NCI-H146 (cell line): Measurements from ENCODE around the gene NUB1.
A peak's percentile ranks its signal among the peaks of the same experiment; 100 is the strongest.

Source experiments
- DNase-seq: peaks from one replicate; lab custom pipeline; 2025; lab: John Stamatoyannopoulos, UW

Gene NUB1

DNA sequence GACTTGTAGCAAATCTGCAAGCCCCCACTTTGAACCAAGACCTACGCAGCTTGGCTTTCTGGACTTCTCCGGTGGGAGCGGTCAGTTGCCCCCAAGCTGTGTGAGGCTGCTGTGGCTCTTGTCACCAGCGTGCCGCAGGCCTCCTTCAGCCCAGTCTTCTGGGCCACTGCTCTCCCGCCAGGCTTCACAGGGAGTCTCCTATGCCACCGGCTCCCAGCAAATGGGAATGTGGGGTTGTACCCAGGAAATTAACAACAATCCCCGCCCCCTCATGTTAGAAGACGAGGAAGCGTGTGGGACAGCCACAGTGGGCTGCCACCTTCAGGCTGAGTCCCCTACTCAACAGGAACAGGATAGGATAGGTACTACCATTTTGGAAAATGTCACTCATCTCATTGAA lies 64.0 kb downstream of the NUB1 start:
- DNase-seq = no peak

DNA sequence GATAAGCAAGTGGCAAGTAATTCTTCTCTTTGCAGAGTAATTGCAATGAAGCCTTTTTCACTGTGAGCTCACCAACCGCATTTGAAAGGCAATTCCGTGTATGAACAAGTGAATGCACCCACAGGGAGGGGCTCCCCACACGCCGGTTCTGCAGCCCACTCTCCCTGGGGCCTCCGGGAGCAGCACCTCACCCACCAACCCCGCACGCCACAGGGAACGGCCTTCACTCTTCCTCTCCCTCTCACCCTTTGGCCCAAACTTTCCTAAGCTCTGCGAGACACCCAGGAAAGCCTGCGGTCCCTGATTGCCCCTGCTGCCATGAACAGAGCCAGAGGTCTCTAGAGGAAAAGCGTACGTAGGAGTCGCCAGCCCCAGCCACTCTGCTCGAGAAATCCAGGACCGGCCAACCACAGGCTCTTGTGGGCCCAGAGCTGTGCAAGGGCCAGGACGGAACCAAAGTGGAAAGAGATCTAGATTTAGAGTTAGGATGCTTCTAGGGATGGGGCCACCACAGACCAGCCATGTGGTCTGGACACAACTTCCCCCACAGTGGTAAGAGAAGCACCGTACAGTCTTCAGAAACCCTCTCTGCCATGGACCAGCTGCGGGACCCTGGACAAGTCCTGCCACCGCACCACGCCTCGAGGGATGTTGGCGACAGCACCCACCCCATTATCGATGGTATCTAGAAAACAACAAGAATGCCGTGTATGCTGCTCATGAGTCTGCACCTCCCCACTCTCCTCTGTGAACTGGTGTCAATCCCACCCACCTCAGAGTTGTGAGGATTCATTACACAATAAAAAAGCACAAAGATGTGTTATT lies 64.7 kb downstream of the NUB1 start:
- no peak for DNase-seq

DNA sequence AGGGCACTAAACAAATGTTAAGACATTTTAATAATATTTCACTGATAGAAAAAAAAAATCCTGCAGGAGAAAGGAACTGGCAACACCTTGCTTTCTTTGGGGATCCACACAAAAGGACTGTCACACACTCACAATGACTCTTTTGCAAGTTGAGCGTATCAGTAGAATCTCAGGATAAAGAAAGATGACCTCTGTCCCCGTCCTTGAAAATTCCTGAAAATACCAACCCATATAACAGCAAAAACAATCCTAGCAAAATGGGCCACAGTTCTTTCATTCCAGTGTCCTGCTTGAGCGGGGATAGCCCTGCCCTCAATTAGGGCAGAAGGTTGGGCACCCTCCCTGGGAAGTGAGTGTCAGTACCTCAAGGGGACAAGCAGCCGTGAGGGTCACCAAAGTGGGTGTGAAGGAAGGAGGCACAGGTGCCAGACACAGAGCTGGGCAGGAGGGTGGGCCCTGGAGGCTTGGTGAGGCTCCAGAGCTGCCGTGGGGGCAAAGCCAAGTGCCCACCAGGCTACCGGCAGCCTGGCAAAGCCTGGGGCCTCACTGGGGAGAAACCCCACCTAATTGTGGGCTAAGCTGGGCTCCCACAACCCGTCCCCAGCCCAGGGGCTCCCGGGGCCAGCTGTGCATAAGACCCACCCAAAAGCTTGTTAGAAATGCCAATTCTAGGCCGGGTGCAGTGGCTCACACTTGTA lies 65.4 kb downstream of the NUB1 start:
- no peak for DNase-seq

DNA sequence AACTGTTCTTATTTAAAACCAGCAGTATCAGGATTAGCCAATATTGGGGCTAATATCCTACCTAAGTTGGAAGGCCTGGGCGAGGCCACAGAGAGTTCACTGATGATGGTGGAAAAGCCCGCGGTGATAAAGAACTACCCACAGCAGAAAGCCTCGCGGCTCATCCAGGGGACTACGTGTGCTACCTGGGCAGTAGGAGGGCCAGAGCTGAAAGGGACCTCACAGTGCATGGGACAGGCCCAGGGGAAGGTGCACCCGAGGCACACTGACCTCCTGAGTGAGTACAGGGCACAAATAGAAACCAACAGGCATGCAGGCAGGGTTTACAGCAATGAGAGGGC lies 66.9 kb downstream of the NUB1 start:
- no peak for DNase-seq

DNA sequence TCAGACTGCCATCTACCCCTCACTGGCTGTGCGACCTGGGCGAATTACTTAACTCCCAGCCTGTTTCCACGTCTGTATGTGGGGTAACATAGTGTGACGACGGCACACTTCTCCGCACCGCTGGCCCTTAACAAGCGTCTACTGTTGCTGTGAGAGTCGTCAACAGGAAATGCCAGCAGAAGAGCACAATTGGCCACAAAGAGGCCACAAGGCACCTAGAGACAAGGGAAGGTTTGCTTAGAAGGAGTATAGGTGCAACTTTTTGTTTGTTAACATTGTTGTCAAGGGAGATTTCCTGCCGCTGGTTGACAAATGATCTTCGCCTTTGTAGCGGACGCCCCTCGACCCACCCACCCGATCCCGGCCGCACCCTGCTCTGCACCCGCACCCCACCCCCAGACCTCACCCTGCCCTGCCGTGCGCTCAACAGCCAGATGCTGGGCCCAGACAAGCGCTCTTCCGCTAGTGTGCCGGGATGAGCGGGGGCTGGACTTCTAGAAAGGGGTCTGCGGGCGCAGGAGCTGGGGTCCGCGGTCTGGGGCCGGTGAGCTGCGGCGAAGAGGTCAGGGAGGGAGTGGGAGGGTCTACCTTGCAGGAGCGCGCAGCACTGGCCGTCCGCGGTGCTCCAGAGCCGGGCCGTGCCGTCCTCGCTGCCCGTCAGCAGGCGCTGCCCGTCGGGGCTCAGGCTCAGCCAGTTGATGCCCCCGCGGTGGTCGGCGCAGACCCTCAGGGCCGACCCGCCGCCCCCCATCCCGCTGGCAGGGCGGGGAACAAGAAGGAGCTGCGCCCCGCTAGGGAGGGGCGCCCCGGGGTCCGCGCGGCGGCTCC lies 67.4 kb downstream of the NUB1 start:
- peak; percentile 6 for DNase-seq

DNA sequence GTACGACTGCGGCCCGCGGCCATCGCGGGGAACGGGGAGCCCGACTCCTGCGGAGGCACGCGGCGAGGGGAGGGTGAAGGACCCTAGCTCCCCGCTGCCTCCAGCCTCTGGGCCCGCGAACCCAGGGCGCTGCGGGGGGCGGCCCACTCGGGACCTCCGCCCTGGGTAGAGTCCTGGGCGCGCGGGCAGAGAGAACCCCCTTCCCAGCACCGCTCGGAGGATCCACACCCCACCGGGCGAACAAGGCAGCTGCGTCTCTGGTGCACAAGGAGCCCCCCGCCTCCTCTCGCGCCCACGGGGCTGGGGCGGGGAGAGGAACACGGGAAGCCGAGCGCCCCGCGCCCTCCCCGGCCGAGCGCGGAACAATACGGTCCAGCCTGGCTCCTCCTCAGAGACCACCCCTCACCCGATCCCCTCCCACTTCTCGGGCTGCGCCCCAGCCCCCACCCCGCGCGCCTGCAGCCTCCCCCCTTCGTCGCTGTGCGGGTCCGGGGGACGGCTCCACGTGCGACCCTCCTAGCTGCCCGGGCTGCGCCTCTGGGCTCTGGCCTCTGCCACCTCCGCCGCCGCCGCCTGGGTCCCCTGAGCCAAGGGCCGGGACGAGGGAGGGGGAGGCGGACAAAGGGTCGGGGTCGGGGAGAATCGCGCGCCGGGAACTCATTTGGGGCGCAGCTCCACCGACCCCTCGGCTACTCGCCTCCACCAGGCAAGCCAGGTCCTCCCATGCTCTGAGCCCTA lies 68.2 kb downstream of the NUB1 start, which contains the start of gene WDR86:
Gene WDR86, minus strand, starts transcription at position 372 of the 738 bp plus-strand sequence. CDS start 449 bp downstream, outside the sequence.
- DNase-seq = peak; percentile 16

DNA sequence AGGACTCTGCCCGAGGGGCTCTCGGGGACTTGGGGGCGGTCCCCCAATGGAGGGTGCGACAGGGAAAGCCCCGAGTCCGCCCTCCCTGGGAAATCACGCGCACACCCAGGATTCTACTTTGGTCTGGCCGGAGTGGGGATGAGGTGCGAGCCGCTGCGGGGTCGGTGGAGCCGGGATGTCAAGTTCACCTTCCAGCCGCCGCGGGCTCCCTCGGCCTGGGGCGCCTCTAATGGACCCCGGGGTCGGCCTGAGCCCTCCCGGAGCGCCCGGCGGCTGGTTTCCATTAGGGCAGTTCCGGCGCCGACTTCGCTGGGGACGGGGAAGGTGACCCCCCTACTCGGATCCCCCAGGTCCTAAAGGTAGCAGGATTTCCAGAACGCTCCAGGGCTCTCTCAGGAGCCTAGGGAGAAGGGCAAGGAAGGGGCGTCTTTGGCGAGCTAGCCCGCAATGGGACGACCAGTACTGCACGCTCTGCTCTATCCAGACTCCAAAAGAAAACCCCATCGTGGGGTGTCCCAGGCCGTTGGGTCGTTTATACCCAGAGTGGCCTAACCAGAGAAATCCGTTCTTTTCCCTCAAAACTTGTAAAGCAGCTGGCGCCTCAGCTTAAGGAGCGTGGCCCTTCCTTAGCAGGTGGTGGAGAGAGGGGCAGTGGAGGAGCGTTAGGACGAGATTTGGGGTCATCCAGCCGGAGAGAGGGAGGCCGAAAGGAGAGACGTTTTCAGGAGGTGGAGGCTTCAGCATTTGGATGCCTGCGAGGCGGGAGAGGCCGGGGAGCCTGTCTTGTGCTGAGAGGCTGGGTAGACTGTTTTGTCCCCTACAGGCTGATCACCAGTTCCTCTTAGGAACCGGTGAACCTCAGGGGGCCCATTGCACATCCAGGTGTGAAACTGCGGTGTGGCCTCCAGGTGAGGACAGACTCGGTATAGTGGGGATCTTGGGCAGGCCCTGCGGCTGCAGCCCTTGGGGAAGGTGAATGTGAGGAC lies 69.1 kb downstream of the NUB1 start:
- peak; percentile 29 for DNase-seq

DNA sequence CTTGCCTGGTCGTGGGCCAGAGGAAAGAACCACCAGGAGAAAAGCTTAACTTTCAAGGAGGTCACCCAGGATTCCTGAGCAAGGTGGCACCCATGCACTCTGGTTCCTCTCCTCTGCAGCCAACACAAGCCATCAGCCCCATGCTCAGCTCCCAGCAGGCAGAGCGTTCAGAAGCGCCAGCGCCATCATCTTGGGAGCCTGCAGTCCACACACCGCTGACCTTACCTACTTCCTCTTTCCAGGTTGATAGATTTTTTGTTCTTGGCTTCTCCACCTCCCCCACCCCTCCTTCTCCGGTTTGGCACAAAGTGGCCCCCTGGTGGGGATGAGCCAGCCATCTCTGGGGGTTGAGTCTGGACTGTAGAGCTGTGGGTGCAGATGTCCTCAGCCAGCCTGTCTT lies 69.9 kb downstream of the NUB1 start:
- DNase-seq = peak; percentile 10

DNA sequence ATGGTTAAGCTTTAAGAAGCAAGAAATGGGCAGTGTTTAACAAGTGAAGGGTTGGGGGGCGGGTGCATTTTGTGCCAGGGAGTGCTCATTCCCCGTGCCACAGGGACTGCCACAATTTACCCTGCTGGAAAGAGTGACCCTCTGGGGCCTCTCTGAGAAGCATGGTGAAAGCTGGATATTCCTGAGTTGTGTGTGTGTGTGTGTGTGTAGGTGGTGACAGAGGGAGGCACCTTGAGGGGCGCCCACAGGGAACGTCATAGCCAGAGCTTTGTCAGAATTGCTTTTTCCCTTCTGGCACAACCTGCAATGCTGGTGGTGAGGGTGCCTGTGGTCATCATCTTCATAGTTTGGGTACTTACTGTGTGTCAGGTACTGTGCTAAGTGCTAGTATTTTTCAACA lies 70.7 kb downstream of the NUB1 start:
- no peak for DNase-seq

DNA sequence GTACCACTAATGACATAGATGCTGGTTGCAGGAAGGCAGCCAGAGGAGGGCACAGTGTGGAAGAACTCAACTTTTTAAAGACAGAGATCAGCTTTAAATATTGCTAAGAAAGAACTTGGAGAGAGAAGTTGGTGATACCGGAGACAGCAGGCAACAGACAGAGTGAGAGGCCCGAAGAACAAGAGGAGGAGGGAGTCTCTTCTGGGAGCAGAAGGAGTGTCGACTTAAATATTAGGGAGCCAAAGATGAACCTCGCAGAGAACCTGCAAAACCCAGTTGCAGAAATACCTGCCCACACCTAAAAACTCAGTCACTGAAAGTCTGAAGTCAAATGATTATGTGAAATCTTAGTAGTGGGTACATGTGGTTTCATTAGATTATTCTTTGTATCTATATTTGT lies 71.6 kb downstream of the NUB1 start:
- DNase-seq = no peak

DNA sequence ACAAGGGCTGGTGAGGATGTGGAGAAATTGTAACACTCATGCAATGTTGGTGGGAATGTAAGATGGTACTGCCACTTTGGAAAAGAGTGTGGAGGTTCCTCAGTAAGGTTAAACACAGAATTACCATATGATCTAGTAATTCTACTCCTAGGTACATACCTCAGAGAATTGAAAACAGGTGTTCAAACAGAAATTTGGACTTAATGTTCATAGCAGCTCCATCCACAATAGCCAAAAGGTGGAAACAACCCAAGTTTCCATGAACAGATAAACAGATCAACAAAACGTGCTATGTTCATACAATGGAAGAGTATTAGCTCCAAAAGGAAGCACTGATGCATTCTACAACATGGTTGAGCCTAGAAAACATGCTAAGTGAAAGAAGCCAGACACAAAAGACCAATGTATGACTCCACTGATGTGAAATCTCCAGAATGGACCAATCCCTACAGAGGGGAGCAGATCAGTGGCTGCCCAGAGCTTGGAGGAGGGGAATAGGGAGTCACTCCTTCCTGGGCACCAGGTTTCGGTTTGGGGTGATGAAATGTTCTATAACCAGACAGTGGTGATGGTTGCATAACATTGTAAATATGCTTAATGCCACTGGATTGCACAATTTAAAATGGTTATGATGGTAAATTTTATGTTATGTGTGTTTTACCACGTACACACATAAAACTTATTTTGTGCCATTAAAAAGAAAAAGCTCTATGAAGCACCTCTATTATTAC lies 73.9 kb downstream of the NUB1 start:
- DNase-seq = peak; percentile 17

DNA sequence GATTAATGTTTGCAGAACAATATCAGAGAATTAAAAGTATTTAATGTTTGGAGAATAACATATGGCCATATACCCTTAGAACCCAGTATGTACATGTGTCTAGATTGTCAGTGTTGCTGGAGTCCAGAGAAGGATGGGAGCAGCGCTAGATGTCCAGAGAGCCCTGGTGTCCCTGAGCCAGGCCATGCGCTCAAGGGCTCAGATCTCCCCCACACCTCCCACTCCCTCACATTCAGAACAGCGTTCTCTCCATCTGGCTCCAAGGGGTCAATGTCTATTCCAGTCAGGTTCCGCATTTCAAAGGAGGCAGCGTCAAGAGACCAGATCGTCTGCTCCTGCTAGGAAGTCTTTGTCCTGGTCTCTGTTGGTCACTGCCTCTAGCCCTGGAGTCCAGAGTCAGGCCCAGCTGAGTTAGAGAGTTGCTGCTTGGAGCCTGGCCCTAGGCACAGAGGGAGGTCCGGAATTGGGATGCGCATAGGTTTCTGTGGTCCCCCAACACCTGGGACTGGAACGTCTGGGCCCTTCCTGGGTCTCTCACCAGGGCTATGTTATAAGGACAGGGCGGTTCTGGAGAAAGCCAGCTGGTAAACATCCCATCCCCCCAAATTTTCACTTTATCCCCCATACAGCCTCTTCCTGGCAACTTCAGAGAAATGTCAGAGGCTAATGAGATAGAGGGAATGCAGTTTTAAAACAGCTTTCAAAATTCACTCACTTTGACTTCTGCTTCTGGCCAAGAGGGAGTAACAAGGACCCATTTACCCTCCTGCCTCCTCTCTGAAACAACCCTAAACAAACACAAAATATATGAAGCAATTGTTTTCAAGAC lies 74.7 kb downstream of the NUB1 start:
- no peak for DNase-seq

DNA sequence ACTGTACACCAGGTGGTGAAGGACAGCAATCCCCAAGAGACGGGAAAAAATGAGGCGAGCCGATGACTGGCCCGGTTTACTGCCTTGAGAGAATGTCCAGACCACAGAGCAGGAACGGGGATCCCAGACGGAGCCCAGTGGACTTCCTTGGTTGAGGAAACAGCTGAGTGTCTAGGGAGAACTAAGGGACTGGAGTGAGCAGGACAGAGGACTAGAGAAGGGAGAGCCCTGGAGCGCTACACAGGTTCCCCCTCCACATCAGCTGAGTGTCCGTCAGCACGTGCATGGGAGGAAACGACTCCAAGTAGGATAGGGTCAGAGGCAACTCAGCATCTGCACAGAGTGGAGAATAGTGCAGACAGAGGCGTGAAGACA lies 75.3 kb downstream of the NUB1 start:
- DNase-seq = no peak

DNA sequence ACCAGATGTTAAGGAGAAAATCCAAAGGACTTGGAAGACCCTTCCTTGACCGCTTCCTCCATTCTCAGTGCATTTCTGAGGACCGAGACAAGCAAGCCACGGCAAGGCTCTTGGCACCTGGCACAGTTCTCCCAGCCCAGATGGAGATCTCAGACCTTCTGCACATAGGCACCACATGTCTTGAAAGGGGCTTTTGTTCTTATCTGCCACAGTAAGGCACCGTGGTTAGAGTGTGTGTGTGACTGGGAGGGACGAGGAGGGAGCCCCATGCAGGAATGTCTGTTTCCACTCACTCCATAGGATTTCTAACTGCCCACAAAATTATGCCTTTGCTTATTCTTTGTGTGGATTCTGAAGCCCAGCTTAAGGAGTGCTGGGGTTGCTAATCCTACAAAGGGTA lies 78.5 kb downstream of the NUB1 start:
- DNase-seq = no peak

DNA sequence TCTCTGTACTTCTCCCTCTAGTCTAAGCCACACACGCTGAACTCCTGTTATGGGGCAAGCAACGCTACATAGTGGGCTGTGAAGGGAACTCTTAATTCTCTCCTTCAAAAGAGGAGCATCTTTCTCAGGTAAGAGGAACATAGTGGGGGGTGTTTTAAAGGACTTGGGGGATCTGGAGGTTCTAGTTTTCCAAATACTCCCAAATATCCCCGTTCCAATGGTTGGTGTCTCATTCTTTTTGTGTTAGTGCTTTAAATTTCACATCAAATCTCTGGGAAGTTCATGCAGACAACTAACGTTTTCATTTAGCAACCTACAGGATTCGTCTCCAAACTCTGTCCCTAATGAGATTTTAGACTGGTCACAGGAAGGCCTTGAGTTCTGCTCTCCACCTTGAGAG lies 80.6 kb downstream of the NUB1 start:
- DNase-seq = no peak

DNA sequence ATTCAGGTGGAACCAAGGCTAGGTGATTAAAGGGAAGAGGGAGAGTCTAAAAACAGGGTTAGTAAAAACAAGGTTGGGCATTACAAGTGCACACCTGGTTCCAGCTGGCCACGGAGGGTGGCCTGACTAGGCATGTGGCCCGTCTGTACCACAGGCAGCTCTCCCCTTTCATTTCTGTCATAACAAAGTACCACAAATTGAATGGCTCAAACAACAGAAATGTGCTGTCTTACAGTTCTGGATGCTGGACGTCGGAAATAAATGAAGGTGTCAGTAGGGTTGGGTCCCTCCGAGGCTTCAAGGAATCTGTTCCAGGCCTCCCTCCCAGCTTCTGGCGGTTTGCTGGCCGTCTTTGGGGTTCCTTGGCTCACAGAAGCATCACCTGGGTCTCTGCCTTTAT lies 81.6 kb downstream of the NUB1 start:
- DNase-seq = no peak

DNA sequence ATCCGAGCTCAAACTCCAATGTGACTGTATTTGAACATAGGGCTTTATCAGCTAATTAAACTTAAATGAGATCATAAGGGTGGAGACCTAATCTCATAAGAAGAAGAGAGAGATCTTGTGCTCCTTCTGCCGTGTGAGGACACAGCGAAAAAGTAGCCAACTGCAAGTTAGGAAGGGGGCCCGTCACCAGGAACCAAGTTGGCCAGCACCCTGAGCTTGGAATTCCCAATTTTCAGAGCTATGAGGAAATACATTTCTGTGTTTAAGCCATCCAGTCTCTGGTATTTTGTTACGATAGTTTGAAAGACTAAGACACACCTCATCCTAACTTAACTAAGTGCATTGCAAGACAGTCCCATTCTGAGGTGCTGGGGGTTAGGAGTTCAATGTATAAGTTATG lies 82.3 kb downstream of the NUB1 start:
- no peak for DNase-seq

DNA sequence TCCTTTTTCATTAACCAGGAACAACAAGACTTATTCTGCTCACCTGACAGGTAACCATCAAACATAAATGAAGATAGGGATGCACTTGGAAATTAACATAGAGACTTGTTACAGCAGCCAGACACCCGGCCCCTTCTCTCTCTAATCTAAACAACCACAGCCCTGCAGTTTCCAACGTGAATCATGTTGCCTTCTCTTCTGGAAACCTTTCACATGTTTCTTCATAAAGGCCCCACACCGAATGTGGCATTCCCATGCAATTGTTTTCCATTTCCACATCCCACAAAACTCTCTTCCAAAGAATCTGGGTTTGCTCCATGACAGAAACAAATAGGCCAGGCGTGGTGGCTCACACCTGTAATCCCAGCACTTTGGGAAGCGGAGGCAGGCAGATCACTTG lies 83.2 kb downstream of the NUB1 start:
- no peak for DNase-seq
